Karpas-422 (cell line): ENCODE measurements around the gene DAGLB. TPM values are rescaled to one million over a fixed set of nuclear protein-coding genes. Genes with fewer than 3 reads are reported as not detected.
A peak's percentile ranks its signal among the peaks of the same experiment; 100 is the strongest.
"Not testable (repeated sequence)": the region's sequence is repeated elsewhere in the genome, so short reads cannot be mapped to it uniquely, and the experiment has no call there.

Source experiments
- DNase-seq: peaks from one replicate; pipeline ENCODE4 v3.0.0-alpha.2; 2015
- H2AFZ ChIP-seq: fragments of 200-600 bp; sonication (generic); 2 replicates; pipeline ENCODE4 v1.6.1; 2014; ENCODE audit warnings: antibody characterized with exemption, low read length, mixed read lengths
- H3K27ac ChIP-seq: fragments of 200-600 bp; sonication (generic); 2 replicates; pipeline ENCODE4 v1.5.1; 2014; ENCODE audit warnings: mild to moderate bottlenecking, low read length, moderate library complexity
- H3K27me3 ChIP-seq: fragments of 200-600 bp; sonication (generic); 2 replicates; pipeline ENCODE4 v1.6.1; 2014; ENCODE audit warnings: low read length, mixed read lengths
- H3K36me3 ChIP-seq: fragments of 200-600 bp; sonication (generic); 2 replicates; pipeline ENCODE4 v1.6.1; 2014; ENCODE audit warnings: low read length, mixed read lengths; ENCODE audit not compliant: insufficient read depth
- H3K4me1 ChIP-seq: fragments of 200-600 bp; sonication (generic); 2 replicates; pipeline ENCODE4 v1.6.1; 2014; ENCODE audit warnings: mild to moderate bottlenecking, low read length, mixed read lengths
- H3K4me2 ChIP-seq: fragments of 200-600 bp; sonication (generic); 2 replicates; pipeline ENCODE4 v1.6.1; 2014; ENCODE audit warnings: low read length, low read depth, mild to moderate bottlenecking; ENCODE audit not compliant: poor library complexity, severe bottlenecking
- H3K4me3 ChIP-seq: fragments of 200-600 bp; sonication (generic); 2 replicates; pipeline ENCODE4 v1.5.1; 2014; ENCODE audit warnings: mild to moderate bottlenecking, antibody characterized with exemption, low read length, mixed read lengths
- H3K79me2 ChIP-seq: fragments of 200-600 bp; sonication (generic); 2 replicates; pipeline ENCODE4 v1.6.1; 2014; ENCODE audit warnings: mild to moderate bottlenecking, low read length, mixed read lengths
- H3K9ac ChIP-seq: fragments of 200-600 bp; sonication (generic); 2 replicates; pipeline ENCODE4 v1.6.0; 2014; ENCODE audit warnings: low read length
- H3K9me2 ChIP-seq: fragments of 200-600 bp; sonication (generic), shearing (Covaris generic); replicated peaks from 2 replicates; pipeline ENCODE4 v1.6.0; 2014; ENCODE audit warnings: mild to moderate bottlenecking, low read length, moderate library complexity; ENCODE audit not compliant: insufficient read depth
- H3K9me3 ChIP-seq: fragments of 300-700, 200-600 bp; sonication (generic); 2 replicates; pipeline ENCODE4 v1.6.1; 2014; ENCODE audit warnings: low read length, mixed read lengths
- H4K20me1 ChIP-seq: fragments of 200-600 bp; sonication (generic); 2 replicates; pipeline ENCODE4 v1.6.1; 2014; ENCODE audit warnings: mild to moderate bottlenecking, antibody characterized with exemption, low read length, low read depth; ENCODE audit not compliant: insufficient read depth
- total RNA-seq: library from RNA; depleted of rRNA; stranded (reverse); fragments of >200 nt; shearing (Covaris generic); gene quantifications from 2 replicates; pipeline ENCODE4 v1.2.3, GENCODE V29; 2014; ENCODE audit warnings: low replicate concordance

Gene DAGLB
- total RNA-seq, 1 experiment from 2014 or later: 10.0 TPM

DNA sequence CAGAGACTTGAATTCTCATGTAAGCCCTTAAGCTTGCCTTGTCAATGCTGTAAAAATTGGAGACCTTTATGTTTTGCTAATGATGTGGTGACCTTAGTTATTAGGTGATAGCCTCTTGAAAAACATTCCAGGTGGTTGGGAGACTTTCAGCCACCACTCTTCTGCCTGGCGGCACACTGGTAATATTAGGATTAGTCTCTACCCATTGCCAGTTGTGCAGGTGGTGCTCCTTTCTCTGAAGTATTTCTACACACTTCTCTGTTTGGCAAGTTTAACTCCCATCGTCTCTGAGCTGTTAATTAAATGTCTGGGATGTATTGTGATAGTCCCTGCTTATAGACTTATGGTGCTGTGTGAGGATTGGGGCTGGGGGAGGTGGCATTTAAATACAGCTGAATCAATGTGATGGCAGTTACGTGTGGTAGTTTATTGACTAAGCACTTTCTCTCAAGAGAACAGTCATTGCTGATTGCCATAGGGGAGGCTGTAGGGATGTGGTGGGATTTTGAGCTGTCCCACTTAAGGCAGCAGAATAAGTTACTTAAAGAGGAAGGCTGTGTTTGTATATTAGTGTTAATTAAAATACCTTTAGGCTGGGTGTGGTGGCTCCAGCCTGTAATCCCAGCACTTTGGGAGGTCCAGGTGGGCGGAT, 61.7 kb downstream of the DAGLB start:
- Histone ChIP-seq H2AFZ (no peak overlapping the region), H3K4me1 (peaks cover 42% of the 10 kb centered on the region), H3K4me2 (no peak overlapping the region), H3K9me2 (no peaks in the 10 kb centered on the region), H3K27ac (no peak overlapping the region), H3K4me3 (no peak overlapping the region), H3K9me3 (no peaks in the 10 kb centered on the region), H3K79me2 (peaks cover 95% of the 10 kb centered on the region), H3K9ac (no peak overlapping the region), H3K27me3 (no peaks in the 10 kb centered on the region), H4K20me1 (peaks cover 37% of the 10 kb centered on the region), H3K36me3 (peaks cover 10% of the 10 kb centered on the region)
- DNase-seq: no peak

DNA sequence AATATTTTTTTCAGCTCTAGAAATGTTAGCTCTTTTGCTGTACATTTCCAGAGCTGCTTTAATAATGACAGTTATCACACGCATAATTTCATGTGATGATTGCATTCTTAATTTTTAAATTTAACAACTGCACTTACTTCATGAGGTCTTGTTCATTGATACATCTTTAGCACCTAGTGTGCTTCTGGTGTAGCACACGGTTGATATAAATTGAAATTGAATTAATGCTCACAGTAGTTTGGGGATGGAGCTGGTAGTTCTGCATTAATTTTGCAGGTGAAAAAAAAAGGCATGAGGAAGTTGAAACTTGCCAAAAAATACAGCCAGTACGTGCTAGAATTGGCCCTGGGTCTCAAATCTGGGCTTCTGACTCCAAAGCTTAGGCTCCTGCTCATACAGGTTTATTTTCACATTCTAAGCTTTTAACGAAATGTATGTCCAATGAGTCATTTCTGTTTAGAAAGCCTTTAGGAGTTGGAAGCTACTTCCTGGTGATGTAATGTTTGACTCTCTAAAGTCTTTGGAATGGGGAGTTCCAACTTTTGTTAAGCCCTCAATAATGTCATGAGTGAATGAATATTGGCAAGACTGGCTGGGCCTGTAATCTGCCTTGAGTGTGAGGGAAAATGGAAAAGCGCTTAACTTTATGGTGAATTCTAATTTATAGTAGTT, 62.5 kb downstream of the DAGLB start:
- no peak overlapping the region for H3K9ac ChIP-seq
- peaks cover 10% of the 10 kb centered on the region for H3K36me3 ChIP-seq
- H3K4me2 ChIP-seq: peak overlapping the region; percentile 15
- peaks cover 49% of the 10 kb centered on the region for H3K4me1 ChIP-seq
- H3K27ac ChIP-seq: peak overlapping the region; percentile 55
- H3K79me2 ChIP-seq: peaks cover 97% of the 10 kb centered on the region
- no peak overlapping the region for H2AFZ ChIP-seq
- DNase-seq: no peak
- H3K9me2 ChIP-seq: no peaks in the 10 kb centered on the region
- H3K4me3 ChIP-seq: no peak overlapping the region
- no peaks in the 10 kb centered on the region for H3K9me3 ChIP-seq
- H4K20me1 ChIP-seq: peaks cover 41% of the 10 kb centered on the region
- no peaks in the 10 kb centered on the region for H3K27me3 ChIP-seq

DNA sequence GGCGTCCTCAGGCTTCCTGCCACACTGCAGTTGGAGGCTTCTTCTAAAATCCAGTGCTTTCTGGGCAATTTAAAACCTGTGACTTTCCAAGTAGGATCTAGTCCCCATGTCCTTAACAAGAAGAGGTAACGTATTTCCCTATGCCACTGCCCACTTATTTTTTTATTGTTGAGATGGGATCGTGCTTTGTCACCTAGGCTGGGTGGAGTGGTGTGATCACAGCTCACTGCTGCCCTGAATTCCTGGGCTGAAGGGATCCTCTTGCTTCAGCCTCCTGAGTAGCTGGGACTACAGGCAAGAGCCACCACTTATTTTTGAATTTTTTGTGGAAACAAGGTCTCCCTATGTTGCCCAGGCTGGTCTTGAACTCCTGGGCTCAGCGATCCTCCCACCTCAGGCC, 63.4 kb downstream of the DAGLB start:
- H2AFZ ChIP-seq: no peak overlapping the region
- H3K9me3 ChIP-seq: no peaks in the 10 kb centered on the region
- peak overlapping the region; percentile 28 for H3K4me2 ChIP-seq
- no peaks in the 10 kb centered on the region for H3K27me3 ChIP-seq
- peaks cover 98% of the 10 kb centered on the region for H3K79me2 ChIP-seq
- peaks cover 59% of the 10 kb centered on the region for H3K4me1 ChIP-seq
- H3K9me2 ChIP-seq: no peaks in the 10 kb centered on the region
- H3K9ac ChIP-seq: 0 out of 2 replicates have a peak overlapping the region, but pooled peaks have one; percentile 8
- no peak overlapping the region for H3K4me3 ChIP-seq
- peaks cover 47% of the 10 kb centered on the region for H4K20me1 ChIP-seq
- H3K36me3 ChIP-seq: peaks cover 10% of the 10 kb centered on the region
- H3K27ac ChIP-seq: peak overlapping the region; percentile 55
- DNase-seq: no peak

GRCh38 chr7:6382817-6383216, 64.9 kb downstream of the DAGLB start:
- DNase-seq: no peak
- H3K9ac ChIP-seq: no peak overlapping the region
- H3K4me1 ChIP-seq: peaks cover 63% of the 10 kb centered on the region
- peaks cover 2% of the 10 kb centered on the region for H3K36me3 ChIP-seq
- H3K79me2 ChIP-seq: peaks cover 99% of the 10 kb centered on the region
- H3K4me2 ChIP-seq: no peak overlapping the region
- H3K9me3 ChIP-seq: no peaks in the 10 kb centered on the region
- no peak overlapping the region for H2AFZ ChIP-seq
- H3K27ac ChIP-seq: no peak overlapping the region
- no peaks in the 10 kb centered on the region for H3K9me2 ChIP-seq
- peaks cover 52% of the 10 kb centered on the region for H4K20me1 ChIP-seq
- H3K27me3 ChIP-seq: no peaks in the 10 kb centered on the region
- no peak overlapping the region for H3K4me3 ChIP-seq

DNA sequence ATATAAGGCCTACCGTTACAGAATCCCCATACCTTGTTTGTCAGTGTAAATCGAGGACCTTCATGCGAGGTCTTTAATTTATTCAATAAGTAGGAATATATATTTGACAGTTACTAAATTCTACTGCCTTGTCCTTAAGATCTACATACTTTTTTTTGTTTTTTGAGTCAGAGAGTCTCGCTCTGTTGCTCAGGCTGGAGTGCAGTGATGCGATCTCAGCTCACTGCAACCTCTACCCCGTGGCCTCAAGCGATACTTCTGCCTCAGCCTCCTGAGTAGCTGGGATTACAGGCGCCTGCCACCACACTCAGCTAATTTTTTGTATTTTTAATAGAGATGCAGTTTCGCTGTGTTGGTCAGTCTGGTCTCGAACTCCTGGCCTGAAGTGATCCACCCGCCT, 65.9 kb downstream of the DAGLB start:
- not testable (repeated sequence) for H3K9ac ChIP-seq, H3K4me2 ChIP-seq, DNase-seq, H3K27me3 ChIP-seq, H3K9me3 ChIP-seq, H3K27ac ChIP-seq, H2AFZ ChIP-seq, H3K36me3 ChIP-seq, H3K4me3 ChIP-seq, H3K9me2 ChIP-seq
- Histone ChIP-seq H3K4me1 (peaks cover 71% of the 10 kb centered on the region), H3K79me2 (peaks cover 99% of the 10 kb centered on the region), H4K20me1 (peaks cover 60% of the 10 kb centered on the region)

DNA sequence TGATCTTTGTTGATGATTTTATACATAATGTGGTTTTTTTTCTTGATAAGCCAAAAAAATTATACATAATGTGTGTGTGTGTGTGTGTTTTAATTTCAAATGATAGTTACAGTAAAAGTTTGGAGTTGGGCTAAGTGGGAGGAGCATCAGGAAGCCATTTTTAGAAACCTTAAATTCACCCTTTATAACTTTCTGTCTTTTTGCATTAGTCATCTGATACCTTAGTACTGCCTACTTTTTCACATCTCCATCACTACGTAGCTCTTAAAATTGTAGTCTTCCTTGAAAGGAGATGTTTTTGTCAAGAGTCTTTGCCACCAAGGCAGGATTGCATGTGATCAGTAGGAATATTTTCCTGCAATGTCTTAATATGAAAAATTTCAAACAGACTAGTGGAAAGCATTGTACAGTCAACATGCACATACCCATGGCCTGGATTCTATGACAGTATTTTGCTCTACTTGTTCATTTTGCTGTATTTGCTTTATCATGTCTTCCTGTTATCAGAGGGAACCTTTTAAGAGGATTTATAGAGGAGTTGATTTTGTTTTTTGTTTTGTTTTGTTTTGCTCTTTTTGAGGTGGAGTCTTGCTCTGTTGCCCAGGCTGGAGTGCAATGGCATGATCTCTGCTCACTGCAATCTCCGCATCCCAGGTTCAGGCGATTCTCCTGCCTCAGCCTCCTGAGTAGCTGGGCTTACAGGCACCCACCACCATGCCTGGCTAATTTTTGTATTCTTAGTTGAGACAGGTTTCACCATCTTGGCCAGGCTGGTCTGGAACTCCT, 67.3 kb downstream of the DAGLB start:
- Histone ChIP-seq H3K9ac (no peak overlapping the region), H4K20me1 (peaks cover 55% of the 10 kb centered on the region), H3K9me2 (no peaks in the 10 kb centered on the region), H2AFZ (no peak overlapping the region), H3K27me3 (no peaks in the 10 kb centered on the region), H3K36me3 (no peaks in the 10 kb centered on the region), H3K9me3 (no peaks in the 10 kb centered on the region), H3K27ac (no peak overlapping the region), H3K79me2 (peaks cover 99% of the 10 kb centered on the region), H3K4me1 (peaks cover 80% of the 10 kb centered on the region), H3K4me2 (peak overlapping the region; percentile 42), H3K4me3 (no peak overlapping the region)
- no peak for DNase-seq

GRCh38 chr7:6379886-6380285, 67.9 kb downstream of the DAGLB start:
- Histone ChIP-seq H3K9me3 (no peaks in the 10 kb centered on the region), H3K36me3 (no peaks in the 10 kb centered on the region), H3K4me2 (peak overlapping the region; percentile 42), H3K27ac (no peak overlapping the region), H3K9me2 (no peaks in the 10 kb centered on the region), H3K9ac (no peak overlapping the region), H2AFZ (no peak overlapping the region), H3K4me3 (no peak overlapping the region), H3K79me2 (peaks cover 99% of the 10 kb centered on the region), H3K4me1 (peaks cover 78% of the 10 kb centered on the region), H4K20me1 (peaks cover 53% of the 10 kb centered on the region), H3K27me3 (no peaks in the 10 kb centered on the region)
- no peak for DNase-seq

GRCh38 chr7:6378556-6378955, 69.2 kb downstream of the DAGLB start:
- not testable (repeated sequence) for H3K9me2 ChIP-seq, H3K4me3 ChIP-seq, DNase-seq, H3K4me2 ChIP-seq, H3K9ac ChIP-seq, H3K9me3 ChIP-seq, H3K27ac ChIP-seq, H3K36me3 ChIP-seq, H2AFZ ChIP-seq, H3K27me3 ChIP-seq
- H3K79me2 ChIP-seq: peaks cover 94% of the 10 kb centered on the region
- peaks cover 67% of the 10 kb centered on the region for H3K4me1 ChIP-seq
- H4K20me1 ChIP-seq: peaks cover 45% of the 10 kb centered on the region
